ENCODE results near the gene TBC1D26. TPM values are rescaled to one million over a fixed set of nuclear protein-coding genes. Genes with fewer than 3 reads are reported as not detected.
"Not testable (repeated sequence)": the region's sequence is repeated elsewhere in the genome, so short reads cannot be mapped to it uniquely, and the experiment has no call there.

TBC1D26 gene
- polyA plus RNA-seq, 1 donor from 2014 or later, result not detected

GRCh38 chr17:15780188-15780587, 48.1 kb downstream of the TBC1D26 start:
- no peaks in the 10 kb centered on the region for H3K36me3 Mint-ChIP-seq
- no peaks in the 10 kb centered on the region for H3K4me1 Mint-ChIP-seq
- H3K9me3 Mint-ChIP-seq, result peaks cover 2 to 42% (median 28%) of the 10 kb centered on the region in 3 donors
- H3K4me3 Mint-ChIP-seq, result no peak overlapping the region
- no peak overlapping the region for H3K27ac Mint-ChIP-seq
- H3K27me3 Mint-ChIP-seq, result peaks cover 35% of the 10 kb centered on the region

GRCh38 chr17:15782866-15783265, 50.8 kb downstream of the TBC1D26 start:
- H3K4me1 Mint-ChIP-seq, result no peaks in the 10 kb centered on the region
- peaks cover 33% of the 10 kb centered on the region for H3K27me3 Mint-ChIP-seq
- no peaks in the 10 kb centered on the region for H3K36me3 Mint-ChIP-seq
- H3K27ac Mint-ChIP-seq, result no peak overlapping the region
- no peak overlapping the region for H3K4me3 Mint-ChIP-seq
- peaks cover 0 to 19% (median 14%) of the 10 kb centered on the region in 3 donors for H3K9me3 Mint-ChIP-seq

- H3K4me1 Mint-ChIP-seq, result no peaks in the 10 kb centered on the region
- no peaks in the 10 kb centered on the region for H3K36me3 Mint-ChIP-seq
- peaks cover 33% of the 10 kb centered on the region for H3K27me3 Mint-ChIP-seq
- no peak overlapping the region for H3K4me3 Mint-ChIP-seq
- H3K9me3 Mint-ChIP-seq, result peaks cover 0 to 16% (median 10%) of the 10 kb centered on the region in 3 donors
- H3K27ac Mint-ChIP-seq, result no peak overlapping the region
Measured at GRCh38 chr17:15783461-15783860, 51.4 kb downstream of the TBC1D26 start.

GRCh38 chr17:15784351-15784750, 52.3 kb downstream of the TBC1D26 start:
- not testable (repeated sequence) for H3K4me3 Mint-ChIP-seq, H3K4me1 Mint-ChIP-seq, H3K36me3 Mint-ChIP-seq, H3K27ac Mint-ChIP-seq
- H3K27me3 Mint-ChIP-seq, result peaks cover 33% of the 10 kb centered on the region
- peaks cover 0 to 16% (median 10%) of the 10 kb centered on the region in 3 donors for H3K9me3 Mint-ChIP-seq

GRCh38 chr17:15787363-15788075, 55.4 kb downstream of the TBC1D26 start:
- H3K4me1 Mint-ChIP-seq, H3K36me3 Mint-ChIP-seq, H3K9me3 Mint-ChIP-seq, H3K27ac Mint-ChIP-seq: not testable (repeated sequence)
- H3K4me3 Mint-ChIP-seq, result peak overlapping the region in 1 of 4 donors; percentile 70
- peaks cover 24% of the 10 kb centered on the region for H3K27me3 Mint-ChIP-seq

- not testable (repeated sequence) for H3K9me3 Mint-ChIP-seq, H3K4me1 Mint-ChIP-seq, H3K27ac Mint-ChIP-seq, H3K36me3 Mint-ChIP-seq, H3K4me3 Mint-ChIP-seq
- H3K27me3 Mint-ChIP-seq, result peaks cover 17% of the 10 kb centered on the region
Measured at GRCh38 chr17:15788365-15788764, 56.3 kb downstream of the TBC1D26 start.

Other genes with a start within 250 kb of the TBC1D26 start
- gene TVP23C, start 168.8 kb upstream of the TBC1D26 start, polyA plus RNA-seq, result 2.9 TPM
- not detected for gene FBXW10B, start 112.6 kb upstream of the TBC1D26 start, polyA plus RNA-seq
- 4.7 TPM for gene TRIM16, start 48.0 kb upstream of the TBC1D26 start, polyA plus RNA-seq
- 12.6 TPM for gene ZNF286A, start 32.5 kb upstream of the TBC1D26 start, polyA plus RNA-seq
- gene ADORA2B, start 212.8 kb downstream of the TBC1D26 start, polyA plus RNA-seq, result 1.2 TPM